Astrocyte of the cerebellum (primary cell): ENCODE data around the gene SYNE3.

Experiments used
- DNase-seq: peaks from one replicate; pipeline ENCODE4 v3.0.0-alpha.2; 2011; ENCODE audit warnings: low read depth
- H3K4me3 ChIP-seq: 2 replicates; pipeline ENCODE4 v1.5.1; 2011; ENCODE audit warnings: mild to moderate bottlenecking, low read depth, low read length, moderate library complexity
- in situ Hi-C: cut with HindIII; loops from 2 replicates; pipeline ENCODE4 v1.10.0; 2017; ENCODE audit warnings: low sequenced_read_pairs
- TF ChIP-seq, protein P1 (sequence below): IDR thresholded peaks from 2 replicates; pipeline ENCODE4 v1.5.1; 2012; ENCODE audit warnings: low read length, low read depth, moderate library complexity, mild to moderate bottlenecking; ENCODE audit errors: missing control alignments

Gene SYNE3

DNA sequence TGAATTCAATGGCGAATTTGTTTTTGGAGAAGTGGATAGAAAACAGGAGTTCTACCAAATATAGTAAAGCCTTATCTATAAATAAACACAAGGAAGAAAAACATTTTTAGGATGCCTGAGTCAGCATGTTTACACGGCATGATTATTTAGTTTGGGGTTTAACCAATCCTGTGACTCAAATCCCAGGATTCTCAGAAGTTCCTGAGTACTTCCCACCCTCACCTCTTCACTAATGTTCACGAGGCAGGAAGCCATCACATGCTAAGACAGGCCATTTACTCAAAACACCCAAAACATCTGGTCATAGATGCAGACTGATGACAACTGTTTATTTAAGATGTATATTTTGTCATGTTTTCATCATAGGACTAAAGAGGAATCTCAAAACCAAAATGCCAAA, 15.0 kb upstream of the SYNE3 start:
- TF ChIP-seq, protein P1, sequence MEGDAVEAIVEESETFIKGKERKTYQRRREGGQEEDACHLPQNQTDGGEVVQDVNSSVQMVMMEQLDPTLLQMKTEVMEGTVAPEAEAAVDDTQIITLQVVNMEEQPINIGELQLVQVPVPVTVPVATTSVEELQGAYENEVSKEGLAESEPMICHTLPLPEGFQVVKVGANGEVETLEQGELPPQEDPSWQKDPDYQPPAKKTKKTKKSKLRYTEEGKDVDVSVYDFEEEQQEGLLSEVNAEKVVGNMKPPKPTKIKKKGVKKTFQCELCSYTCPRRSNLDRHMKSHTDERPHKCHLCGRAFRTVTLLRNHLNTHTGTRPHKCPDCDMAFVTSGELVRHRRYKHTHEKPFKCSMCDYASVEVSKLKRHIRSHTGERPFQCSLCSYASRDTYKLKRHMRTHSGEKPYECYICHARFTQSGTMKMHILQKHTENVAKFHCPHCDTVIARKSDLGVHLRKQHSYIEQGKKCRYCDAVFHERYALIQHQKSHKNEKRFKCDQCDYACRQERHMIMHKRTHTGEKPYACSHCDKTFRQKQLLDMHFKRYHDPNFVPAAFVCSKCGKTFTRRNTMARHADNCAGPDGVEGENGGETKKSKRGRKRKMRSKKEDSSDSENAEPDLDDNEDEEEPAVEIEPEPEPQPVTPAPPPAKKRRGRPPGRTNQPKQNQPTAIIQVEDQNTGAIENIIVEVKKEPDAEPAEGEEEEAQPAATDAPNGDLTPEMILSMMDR, result no peak
- DNase-seq, result peak; percentile 40
- H3K4me3 ChIP-seq, result no peak overlapping the region
- in situ Hi-C loops, result loop anchor here (5.0 kb wide), 1 partner anchor 69 kb away; no protein-coding TSS in a partner anchor

DNA sequence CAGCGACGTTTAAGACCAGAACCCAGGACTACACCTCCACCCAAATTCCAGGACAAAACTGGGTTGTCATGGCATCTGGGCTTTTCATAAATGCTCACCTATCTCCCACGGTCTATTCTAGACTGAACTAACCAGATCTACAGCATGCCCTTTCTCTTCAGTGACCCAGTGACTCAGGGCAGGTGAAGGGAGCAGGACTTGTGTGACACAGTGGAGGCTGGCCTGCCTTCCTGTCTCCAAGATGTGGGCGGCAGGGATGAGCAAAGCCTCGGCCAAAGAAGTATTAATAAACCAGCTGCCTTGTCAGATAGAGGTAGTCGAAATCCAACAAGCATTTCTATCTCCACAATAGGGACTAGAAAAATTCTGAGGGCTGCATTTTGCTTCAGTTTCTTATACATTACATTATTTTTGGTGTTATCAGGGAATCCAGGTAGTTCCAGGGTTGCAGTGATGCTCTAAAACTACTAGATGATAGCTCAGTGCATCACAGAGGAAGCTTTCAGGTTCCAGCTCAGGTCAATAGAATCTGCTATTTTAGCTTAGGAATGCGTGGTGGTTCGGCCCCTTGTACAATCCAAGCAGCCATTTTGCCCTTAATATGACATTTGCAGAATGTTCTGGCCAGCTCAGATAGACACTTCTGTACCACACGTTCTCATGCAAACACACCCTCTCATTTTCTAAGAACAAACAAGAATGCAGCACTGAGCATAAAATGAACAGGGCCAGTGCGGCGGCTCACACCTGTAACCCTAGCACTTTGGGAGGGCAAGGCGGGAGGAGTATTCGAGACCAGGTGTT, 14.2 kb upstream of the SYNE3 start:
- no peak for DNase-seq
- TF ChIP-seq, protein P1, result no peak
- in situ Hi-C loops, result loop anchor here (5.0 kb wide), 1 partner anchor 68 kb away; no protein-coding TSS in a partner anchor
- H3K4me3 ChIP-seq, result no peak overlapping the region

GRCh38 chr14:95529216-95529615, 12.8 kb upstream of the SYNE3 start:
- TF ChIP-seq, protein P1, result no peak
- in situ Hi-C loops, result no loop called here
- no peak overlapping the region for H3K4me3 ChIP-seq
- DNase-seq, result no peak

GRCh38 chr14:95527387-95528002, 11.0 kb upstream of the SYNE3 start:
- in situ Hi-C loops, result no loop called here
- H3K4me3 ChIP-seq, result no peak overlapping the region
- no peak for DNase-seq
- TF ChIP-seq, protein P1, result peak; percentile 77

DNA sequence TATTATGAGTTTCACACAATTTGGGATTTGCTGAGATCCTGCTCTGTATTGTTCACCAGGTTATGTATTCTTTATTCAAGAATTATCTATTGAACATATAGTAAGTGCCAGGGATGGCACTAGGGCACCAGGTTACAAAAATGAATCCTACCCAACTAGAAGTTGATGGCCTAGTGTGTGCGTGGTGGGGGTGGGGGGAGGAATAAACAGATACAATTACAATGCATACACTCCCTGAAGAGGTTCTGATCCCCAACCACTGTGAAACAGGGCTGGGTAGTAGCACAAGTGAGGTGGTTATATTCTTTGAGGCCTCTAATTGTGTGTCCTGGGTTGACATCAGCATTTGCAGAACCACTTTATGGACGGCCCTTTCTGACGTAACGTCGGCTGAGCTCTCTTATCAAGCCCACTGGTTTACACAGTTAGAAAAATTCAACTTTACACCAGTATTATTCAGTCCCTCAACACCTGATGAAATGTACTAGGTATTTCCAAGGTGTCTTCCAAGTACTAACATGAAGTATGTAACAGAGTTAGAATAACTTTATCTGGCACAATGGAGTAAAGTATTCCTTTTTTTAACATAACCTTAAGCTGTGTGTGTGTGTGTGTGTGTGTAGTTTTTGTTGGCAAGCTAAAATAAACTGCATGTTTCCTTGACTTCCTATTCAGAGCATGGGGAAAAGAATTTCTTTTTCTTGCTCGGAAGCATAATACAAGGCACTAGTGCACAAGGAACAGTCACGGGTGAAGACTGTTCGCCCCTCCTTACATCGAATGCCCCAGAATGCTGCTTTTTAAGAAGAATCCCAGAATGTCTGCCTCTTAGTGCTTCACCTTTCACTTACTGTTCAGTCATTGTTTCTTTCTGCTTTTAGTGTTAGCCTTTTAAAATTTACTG, 10.3 kb upstream of the SYNE3 start:
- TF ChIP-seq, protein P1, result no peak
- in situ Hi-C loops, result no loop called here
- DNase-seq, result no peak
- no peak overlapping the region for H3K4me3 ChIP-seq

DNA sequence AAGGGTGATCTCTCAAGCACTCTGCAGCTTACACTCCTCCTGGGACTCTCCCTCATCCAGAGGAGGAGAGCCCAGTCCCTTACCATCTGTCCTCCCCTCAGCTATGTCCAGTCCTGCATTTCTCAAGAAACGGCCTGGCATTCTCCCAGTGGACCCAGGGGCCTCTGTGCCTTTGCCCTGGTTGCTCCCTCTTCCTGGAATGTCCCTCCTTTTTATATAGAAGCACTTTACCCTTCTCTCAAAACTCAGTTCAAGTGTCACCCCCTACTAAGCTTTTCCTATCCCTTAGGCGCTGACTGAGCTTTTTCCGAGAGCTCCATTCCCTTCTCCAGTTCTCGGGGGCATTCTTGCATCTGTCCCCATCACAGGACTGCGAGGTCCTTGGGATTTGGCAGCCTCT, 9.5 kb upstream of the SYNE3 start:
- TF ChIP-seq, protein P1, result no peak
- no peak for DNase-seq
- no peak overlapping the region for H3K4me3 ChIP-seq
- in situ Hi-C loops, result no loop called here
